ENCODE results near the gene SDCCAG8.

Gene SDCCAG8

DNA sequence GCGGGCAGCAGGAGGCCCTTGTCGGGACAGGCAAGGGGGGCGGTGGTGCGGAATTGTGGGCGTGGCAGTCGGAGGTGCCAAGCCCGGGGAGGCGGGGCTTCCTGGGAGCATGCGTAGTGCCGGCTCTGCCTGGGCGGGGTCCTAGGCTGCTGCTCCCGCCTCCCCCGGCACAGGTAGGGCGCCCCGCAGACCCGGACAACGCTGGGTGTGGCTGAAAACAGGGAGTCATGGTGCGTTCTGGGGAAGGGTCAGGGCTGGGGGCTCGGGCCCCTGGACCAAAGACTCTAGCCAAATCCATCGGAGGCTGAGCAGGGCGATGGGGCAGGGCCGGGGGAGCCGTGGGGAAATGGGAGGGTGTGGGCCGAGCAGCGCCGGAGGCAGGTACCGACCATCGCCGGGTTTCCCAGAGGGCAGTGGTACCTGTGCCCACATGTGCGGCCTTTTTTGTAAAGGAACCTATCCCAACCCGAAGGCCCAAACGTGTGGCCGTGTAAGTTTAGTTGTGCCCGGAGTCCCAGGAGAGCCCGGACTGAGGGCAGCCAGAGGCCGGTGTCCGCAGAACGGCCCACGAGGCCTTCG lies 231.9 kb downstream of the SDCCAG8 start:
- TF ChIP-seq, protein P1, sequence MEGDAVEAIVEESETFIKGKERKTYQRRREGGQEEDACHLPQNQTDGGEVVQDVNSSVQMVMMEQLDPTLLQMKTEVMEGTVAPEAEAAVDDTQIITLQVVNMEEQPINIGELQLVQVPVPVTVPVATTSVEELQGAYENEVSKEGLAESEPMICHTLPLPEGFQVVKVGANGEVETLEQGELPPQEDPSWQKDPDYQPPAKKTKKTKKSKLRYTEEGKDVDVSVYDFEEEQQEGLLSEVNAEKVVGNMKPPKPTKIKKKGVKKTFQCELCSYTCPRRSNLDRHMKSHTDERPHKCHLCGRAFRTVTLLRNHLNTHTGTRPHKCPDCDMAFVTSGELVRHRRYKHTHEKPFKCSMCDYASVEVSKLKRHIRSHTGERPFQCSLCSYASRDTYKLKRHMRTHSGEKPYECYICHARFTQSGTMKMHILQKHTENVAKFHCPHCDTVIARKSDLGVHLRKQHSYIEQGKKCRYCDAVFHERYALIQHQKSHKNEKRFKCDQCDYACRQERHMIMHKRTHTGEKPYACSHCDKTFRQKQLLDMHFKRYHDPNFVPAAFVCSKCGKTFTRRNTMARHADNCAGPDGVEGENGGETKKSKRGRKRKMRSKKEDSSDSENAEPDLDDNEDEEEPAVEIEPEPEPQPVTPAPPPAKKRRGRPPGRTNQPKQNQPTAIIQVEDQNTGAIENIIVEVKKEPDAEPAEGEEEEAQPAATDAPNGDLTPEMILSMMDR (conservative IDR thresholded peaks at IDR 0.05; ENCODE audit: low read depth, low read length) = no peak
- no peaks in the 10 kb centered on the region for H3K79me2 ChIP-seq (ENCODE audit: insufficient read depth, low read depth)
- H3K9ac ChIP-seq = no peak overlapping the region
- H3K36me3 ChIP-seq (ENCODE audit: insufficient read depth) = no peaks in the 10 kb centered on the region
- H3K27ac ChIP-seq = no peak overlapping the region
- H2AFZ ChIP-seq (ENCODE audit: low read depth) = no peak overlapping the region
- H3K4me2 ChIP-seq = no peak overlapping the region
- no peaks in the 10 kb centered on the region for H3K27me3 ChIP-seq (ENCODE audit: insufficient read depth, low read depth)
- no peak overlapping the region for H3K4me3 ChIP-seq (IDR thresholded peaks at IDR 0.05; ENCODE audit: insufficient read depth, low read depth, low read length)
- no peaks in the 10 kb centered on the region for H3K4me1 ChIP-seq (ENCODE audit: low read depth, poor library complexity, severe bottlenecking)
- no peaks in the 10 kb centered on the region for H4K20me1 ChIP-seq (ENCODE audit: insufficient read depth)

DNA sequence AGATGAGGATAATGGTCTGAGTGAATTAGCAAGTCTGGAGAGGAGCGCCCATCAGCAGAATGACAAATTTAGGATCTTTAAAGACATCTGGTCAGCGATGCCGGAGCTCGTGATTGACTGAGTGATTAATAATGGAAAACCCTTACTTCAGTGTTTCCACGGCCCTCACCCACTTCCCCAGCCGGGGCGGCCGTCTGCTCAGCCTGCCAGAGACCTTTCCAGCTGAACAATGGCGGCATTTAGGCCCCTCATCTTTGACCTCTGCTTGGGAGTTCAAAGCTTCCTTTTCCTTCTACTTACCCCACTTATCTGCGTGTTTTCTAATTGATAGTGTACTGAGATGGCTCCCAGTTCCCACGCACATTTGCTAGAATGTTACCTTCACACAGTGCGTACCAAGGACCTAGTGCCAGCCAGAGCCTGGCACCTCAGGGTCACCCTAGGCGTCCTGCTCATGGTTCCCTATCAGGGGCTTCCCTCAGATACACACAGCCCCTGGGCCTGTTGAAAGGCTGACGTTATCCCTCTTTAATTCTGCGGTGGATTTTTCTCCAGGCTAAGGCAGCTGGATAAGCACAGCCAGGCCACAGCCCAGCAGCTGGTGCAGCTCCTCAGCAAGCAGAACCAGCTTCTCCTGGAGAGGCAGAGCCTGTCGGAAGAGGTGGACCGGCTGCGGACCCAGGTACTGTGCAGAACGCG lies 232.8 kb downstream of the SDCCAG8 start:
- Histone ChIP-seq H3K4me1 (ENCODE audit: low read depth, poor library complexity, severe bottlenecking) (no peaks in the 10 kb centered on the region), H2AFZ (ENCODE audit: low read depth) (no peak overlapping the region), H3K4me3 (IDR thresholded peaks at IDR 0.05; ENCODE audit: insufficient read depth, low read depth, low read length) (no peak overlapping the region), H3K27ac (no peak overlapping the region), H3K36me3 (ENCODE audit: insufficient read depth) (no peaks in the 10 kb centered on the region), H3K4me2 (no peak overlapping the region), H3K9ac (no peak overlapping the region), H4K20me1 (ENCODE audit: insufficient read depth) (no peaks in the 10 kb centered on the region), H3K27me3 (ENCODE audit: insufficient read depth, low read depth) (no peaks in the 10 kb centered on the region), H3K79me2 (ENCODE audit: insufficient read depth, low read depth) (no peaks in the 10 kb centered on the region)
- TF ChIP-seq, protein P1 (conservative IDR thresholded peaks at IDR 0.05; ENCODE audit: low read depth, low read length) = no peak

DNA sequence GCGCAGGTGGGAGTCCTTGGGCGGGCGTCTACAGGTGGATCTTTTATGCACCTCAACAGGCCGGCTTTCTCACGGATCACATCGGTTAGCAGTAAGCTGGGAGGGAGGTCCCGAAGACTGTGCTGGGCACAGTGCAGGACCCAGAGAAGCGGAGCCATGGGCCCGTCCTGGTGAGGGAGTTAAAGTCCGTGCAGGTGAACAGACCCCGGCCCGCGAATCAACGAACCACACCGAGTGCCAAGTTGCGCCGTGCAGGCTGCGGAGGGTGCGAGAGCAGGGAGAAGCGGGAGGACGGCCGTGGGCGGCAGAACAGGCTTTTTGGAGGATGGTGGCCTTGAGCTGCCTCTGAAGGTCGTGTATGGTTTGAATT lies 233.3 kb downstream of the SDCCAG8 start:
- Histone ChIP-seq H3K4me3 (IDR thresholded peaks at IDR 0.05; ENCODE audit: insufficient read depth, low read depth, low read length) (no peak overlapping the region), H3K27ac (no peak overlapping the region), H3K4me2 (no peak overlapping the region), H4K20me1 (ENCODE audit: insufficient read depth) (no peaks in the 10 kb centered on the region), H3K36me3 (ENCODE audit: insufficient read depth) (no peaks in the 10 kb centered on the region), H3K27me3 (ENCODE audit: insufficient read depth, low read depth) (no peaks in the 10 kb centered on the region), H3K79me2 (ENCODE audit: insufficient read depth, low read depth) (no peaks in the 10 kb centered on the region), H2AFZ (ENCODE audit: low read depth) (no peak overlapping the region), H3K4me1 (ENCODE audit: low read depth, poor library complexity, severe bottlenecking) (no peaks in the 10 kb centered on the region), H3K9ac (no peak overlapping the region)
- TF ChIP-seq, protein P1 (conservative IDR thresholded peaks at IDR 0.05; ENCODE audit: low read depth, low read length) = no peak

DNA sequence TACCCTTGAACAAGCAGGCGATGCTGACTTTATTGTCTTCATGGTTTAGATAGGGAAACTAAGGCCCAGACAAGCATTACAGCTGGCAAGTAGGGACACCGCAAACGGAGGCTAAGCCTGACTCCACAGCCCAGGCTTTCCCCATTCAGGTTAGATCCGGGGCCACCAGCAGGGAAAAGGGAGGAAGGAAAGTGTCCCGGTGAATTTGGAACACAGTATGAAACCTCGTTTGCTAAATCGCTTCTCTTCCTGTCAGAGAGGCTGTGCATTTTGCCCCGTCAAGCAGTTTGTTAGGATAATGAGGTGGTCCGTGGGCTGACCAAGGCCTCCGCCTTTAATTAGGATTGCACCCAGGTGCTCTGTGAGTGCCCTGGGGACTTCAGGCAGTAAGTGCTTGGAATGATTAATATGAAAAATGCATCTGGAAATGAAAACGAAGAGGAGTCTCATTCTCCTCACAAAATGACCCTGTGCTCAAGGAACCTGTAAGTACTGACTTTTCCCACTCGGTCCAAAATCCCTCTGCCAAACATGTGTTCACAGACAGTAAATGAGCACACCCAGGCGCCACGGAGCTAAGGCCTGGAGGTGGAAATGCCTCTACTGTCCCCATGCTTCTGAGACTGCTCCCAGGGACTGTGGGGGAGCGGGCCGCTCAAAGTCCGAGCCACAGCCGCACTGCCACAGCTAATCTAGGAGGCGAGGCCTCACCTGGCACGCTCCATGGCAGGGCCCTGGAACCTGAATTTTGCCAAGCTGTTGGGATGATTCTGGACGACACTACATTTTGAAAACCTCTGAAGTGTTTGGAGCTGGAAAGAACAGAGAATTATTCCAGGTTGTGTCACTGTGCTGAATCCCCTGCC lies 234.1 kb downstream of the SDCCAG8 start:
- H3K27me3 ChIP-seq (ENCODE audit: insufficient read depth, low read depth) = no peaks in the 10 kb centered on the region
- H3K9ac ChIP-seq = no peak overlapping the region
- no peaks in the 10 kb centered on the region for H4K20me1 ChIP-seq (ENCODE audit: insufficient read depth)
- no peaks in the 10 kb centered on the region for H3K4me1 ChIP-seq (ENCODE audit: low read depth, poor library complexity, severe bottlenecking)
- no peak overlapping the region for H3K27ac ChIP-seq
- no peak overlapping the region for H2AFZ ChIP-seq (ENCODE audit: low read depth)
- H3K4me2 ChIP-seq = no peak overlapping the region
- TF ChIP-seq, protein P1 (conservative IDR thresholded peaks at IDR 0.05; ENCODE audit: low read depth, low read length) = no peak
- H3K79me2 ChIP-seq (ENCODE audit: insufficient read depth, low read depth) = no peaks in the 10 kb centered on the region
- no peaks in the 10 kb centered on the region for H3K36me3 ChIP-seq (ENCODE audit: insufficient read depth)
- H3K4me3 ChIP-seq (IDR thresholded peaks at IDR 0.05; ENCODE audit: insufficient read depth, low read depth, low read length) = no peak overlapping the region

All from KMS-11 (cell line).